Thoracic aorta (tissue), 2 donors: ENCODE data around the gene RASA3. TPM values are rescaled to one million over a fixed set of nuclear protein-coding genes. Genes with fewer than 3 reads are reported as not detected.
"Not testable (repeated sequence)": the region's sequence is repeated elsewhere in the genome, so short reads cannot be mapped to it uniquely, and the experiment has no call there.

ENCODE experiments used
- ATAC-seq: fragments of 150-250 bp; one replicate; pipeline ENCODE4 v1.8.0; 2017; ENCODE audit warnings: low read depth; ENCODE audit not compliant: insufficient number of reproducible peaks, low FRiP score
- DNase-seq: peaks from one replicate; pipeline ENCODE4 v3.0.0-alpha.2; 2020; ENCODE audit warnings: low spot score
- H3K27ac ChIP-seq, 2 donors: fragments of 200-600 bp; sonication (generic); 1 replicate in 1 of 2; 2 replicates in 1 of 2; pipeline ENCODE4 v1.5.1; 2016; ENCODE audit warnings: mild to moderate bottlenecking in 2 of 2, moderate library complexity in 2 of 2
- H3K27me3 ChIP-seq: fragments of 200-600 bp; sonication (generic); replicated peaks from 2 replicates; pipeline ENCODE4 v1.6.0; 2016; ENCODE audit warnings: mild to moderate bottlenecking; ENCODE audit not compliant: insufficient read depth
- H3K36me3 ChIP-seq: fragments of 200-600 bp; sonication (generic); one replicate; pipeline ENCODE4 v1.5.1; 2016
- H3K4me1 ChIP-seq, 2 donors: fragments of 200-600 bp; sonication (generic); 1 replicate in 1 of 2; 2 replicates in 1 of 2; pipeline versions ENCODE4 v1.5.1 to v1.6.0; 2016; ENCODE audit warnings: low read depth in 2 of 2, mild to moderate bottlenecking in 1 of 2; ENCODE audit not compliant: control insufficient read depth in 1 of 2
- H3K4me3 ChIP-seq: fragments of 200-600 bp; sonication (generic); 2 replicates; pipeline ENCODE4 v1.5.1; 2016; ENCODE audit warnings: mild to moderate bottlenecking
- H3K9me3 ChIP-seq: fragments of 200-600 bp; sonication (generic); 2 replicates; pipeline ENCODE4 v1.5.1; 2016
- total RNA-seq, 2 donors: library from RNA; depleted of rRNA; stranded (reverse); fragments of >200 nt; gene quantifications; one replicate each; pipeline versions ENCODE4 v1.1.0 to v1.2.3, GENCODE V29; 2016
- TF ChIP-seq, protein P1 (sequence below): fragments of 200-600 bp; sonication (generic); IDR thresholded peaks from one replicate; pipeline ENCODE4 v1.5.1; 2019; ENCODE audit warnings: antibody characterized with exemption

RASA3 gene
- total RNA-seq, 2 donors from 2014 or later = 38.9 to 48.6 TPM

DNA sequence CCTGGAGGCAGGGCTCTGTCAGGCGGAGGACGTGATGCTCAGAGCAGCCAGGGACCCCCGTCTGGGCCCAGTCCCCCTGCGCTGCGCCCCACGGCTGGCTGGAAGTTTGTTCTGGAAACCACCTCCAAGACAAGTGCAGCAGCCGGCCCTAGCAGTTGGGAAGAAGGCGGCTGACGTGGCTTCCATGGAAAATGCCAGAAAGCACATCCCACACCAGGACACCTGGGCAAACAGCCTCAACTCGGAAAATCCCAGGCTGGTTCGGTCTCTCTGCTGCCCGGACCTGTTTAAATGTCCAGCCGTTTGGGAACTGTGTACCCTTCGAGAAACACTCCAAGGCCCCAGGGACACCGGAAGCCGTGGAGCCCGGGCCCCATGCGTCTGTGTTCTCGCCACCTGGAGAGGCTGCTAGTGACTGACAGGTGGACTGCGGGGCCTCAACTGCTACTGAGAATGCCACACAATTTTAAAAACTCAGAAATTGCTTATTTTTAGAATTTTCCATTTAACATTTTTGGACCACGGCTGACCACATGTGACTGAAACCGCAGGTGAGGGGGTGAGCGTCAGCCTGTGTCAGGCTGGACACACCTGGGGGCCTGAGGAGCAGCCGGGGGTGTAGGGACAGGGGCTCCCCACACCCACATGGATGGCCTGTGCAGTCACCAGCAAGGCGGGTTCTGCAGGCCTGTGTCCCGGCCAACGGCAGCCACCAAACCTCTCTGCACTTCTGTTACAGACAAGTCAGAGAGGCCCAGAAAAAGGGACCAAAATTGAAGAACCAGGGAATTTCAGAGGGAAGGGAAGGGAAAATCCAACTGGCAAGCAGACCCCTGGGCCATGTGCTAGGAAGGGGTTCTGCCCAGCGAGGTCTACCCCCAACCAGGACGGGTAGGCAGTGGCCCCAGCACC, 31.7 kb downstream of the RASA3 start:
- TF ChIP-seq, protein P1, sequence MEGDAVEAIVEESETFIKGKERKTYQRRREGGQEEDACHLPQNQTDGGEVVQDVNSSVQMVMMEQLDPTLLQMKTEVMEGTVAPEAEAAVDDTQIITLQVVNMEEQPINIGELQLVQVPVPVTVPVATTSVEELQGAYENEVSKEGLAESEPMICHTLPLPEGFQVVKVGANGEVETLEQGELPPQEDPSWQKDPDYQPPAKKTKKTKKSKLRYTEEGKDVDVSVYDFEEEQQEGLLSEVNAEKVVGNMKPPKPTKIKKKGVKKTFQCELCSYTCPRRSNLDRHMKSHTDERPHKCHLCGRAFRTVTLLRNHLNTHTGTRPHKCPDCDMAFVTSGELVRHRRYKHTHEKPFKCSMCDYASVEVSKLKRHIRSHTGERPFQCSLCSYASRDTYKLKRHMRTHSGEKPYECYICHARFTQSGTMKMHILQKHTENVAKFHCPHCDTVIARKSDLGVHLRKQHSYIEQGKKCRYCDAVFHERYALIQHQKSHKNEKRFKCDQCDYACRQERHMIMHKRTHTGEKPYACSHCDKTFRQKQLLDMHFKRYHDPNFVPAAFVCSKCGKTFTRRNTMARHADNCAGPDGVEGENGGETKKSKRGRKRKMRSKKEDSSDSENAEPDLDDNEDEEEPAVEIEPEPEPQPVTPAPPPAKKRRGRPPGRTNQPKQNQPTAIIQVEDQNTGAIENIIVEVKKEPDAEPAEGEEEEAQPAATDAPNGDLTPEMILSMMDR = no peak
- Histone ChIP-seq H3K27ac (peak overlapping the region; percentile 67 to 84), H3K9me3 (no peaks in the 10 kb centered on the region), H3K36me3 (no peaks in the 10 kb centered on the region), H3K4me3 (peak overlapping the region; percentile 30), H3K27me3 (no peaks in the 10 kb centered on the region), H3K4me1 (peaks cover 12 to 23% of the 10 kb centered on the region in 2 donors)
- ATAC-seq (no peak), DNase-seq (no peak)

DNA sequence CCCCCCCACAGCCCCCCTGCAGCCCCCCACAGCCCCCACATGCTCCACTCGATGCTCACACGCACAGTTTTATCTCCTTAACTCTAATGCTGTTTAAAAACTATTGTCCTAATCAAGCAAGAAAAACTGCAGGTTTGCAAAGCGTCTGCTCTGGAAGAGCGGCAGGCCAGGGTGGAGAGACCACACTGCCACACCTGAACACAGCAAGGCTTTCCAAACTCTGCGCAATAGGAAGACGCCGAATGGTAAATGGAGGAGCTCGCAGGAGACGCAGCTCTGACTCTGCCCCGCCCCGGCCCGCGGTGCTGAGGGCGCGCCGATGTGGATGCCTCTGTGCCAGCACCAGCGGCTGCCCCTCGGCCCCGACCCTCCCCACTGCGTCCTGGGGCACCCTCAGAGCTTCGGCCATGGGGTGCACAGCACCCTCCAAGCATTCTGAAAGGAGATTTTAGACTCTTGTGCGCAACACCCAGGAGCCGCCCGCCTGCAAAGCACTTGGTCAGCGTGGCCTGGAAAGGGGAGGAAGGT, 32.4 kb downstream of the RASA3 start:
- no peaks in the 10 kb centered on the region for H3K9me3 ChIP-seq
- H3K27me3 ChIP-seq = no peaks in the 10 kb centered on the region
- TF ChIP-seq, protein P1 = no peak
- no peaks in the 10 kb centered on the region for H3K36me3 ChIP-seq
- ATAC-seq (no peak), DNase-seq (no peak)
- H3K4me3 ChIP-seq = no peak overlapping the region
- H3K4me1 ChIP-seq = peaks cover 12 to 23% of the 10 kb centered on the region in 2 donors
- H3K27ac ChIP-seq = peak overlapping the region; percentile 67 to 84

DNA sequence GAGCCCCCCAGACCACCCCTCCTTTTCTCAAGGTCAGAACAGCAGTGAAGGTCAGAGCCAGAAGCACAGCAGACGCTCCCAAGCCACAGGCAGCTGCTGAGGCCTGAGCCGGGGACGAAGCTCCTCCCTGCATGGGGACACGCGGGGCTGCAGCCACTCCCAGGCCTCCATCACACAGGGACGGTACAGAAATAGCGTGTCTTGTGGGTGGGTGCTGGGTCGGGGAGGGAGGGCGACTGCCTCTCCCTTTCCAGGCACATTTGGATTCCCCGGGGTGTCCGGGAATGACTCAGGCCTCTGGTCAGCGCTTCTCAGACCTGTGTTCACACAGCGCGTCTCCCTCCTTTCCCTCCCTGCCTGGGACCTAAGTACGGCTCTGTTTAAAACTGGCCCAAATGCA, 33.2 kb downstream of the RASA3 start:
- Histone ChIP-seq H3K9me3 (no peaks in the 10 kb centered on the region), H3K27ac (peak overlapping the region in 1 of 2 donors; percentile 66), H3K27me3 (no peaks in the 10 kb centered on the region), H3K4me3 (peak overlapping the region; percentile 10), H3K36me3 (no peaks in the 10 kb centered on the region), H3K4me1 (peaks cover 12 to 23% of the 10 kb centered on the region in 2 donors)
- DNase-seq = peak; percentile 80
- peak; percentile 90 for ATAC-seq
- TF ChIP-seq, protein P1 = no peak

DNA sequence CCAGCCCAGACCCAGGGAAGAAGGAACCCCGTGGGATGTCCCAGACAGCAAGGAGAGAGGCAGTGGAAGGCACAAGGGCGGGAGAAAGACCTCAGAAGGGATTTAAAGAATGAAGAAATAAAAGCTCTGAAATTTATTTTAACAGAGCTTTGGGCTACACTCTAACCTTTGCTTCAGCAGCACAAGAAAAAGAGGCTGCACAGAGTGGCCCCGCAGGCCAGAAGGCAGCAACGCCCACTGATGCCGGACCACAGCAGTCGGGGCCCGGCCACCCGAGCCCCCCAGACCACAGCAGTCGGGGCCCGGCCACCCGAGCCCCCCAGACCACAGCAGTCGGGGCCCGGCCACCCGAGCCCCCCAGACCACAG, 33.8 kb downstream of the RASA3 start:
- DNase-seq, ATAC-seq, H3K36me3 ChIP-seq, H3K27me3 ChIP-seq, H3K9me3 ChIP-seq: not testable (repeated sequence)
- peaks cover 12 to 23% of the 10 kb centered on the region in 2 donors for H3K4me1 ChIP-seq
- peak overlapping the region in 1 of 2 donors; percentile 66 for H3K27ac ChIP-seq
- peak overlapping the region; percentile 10 for H3K4me3 ChIP-seq

DNA sequence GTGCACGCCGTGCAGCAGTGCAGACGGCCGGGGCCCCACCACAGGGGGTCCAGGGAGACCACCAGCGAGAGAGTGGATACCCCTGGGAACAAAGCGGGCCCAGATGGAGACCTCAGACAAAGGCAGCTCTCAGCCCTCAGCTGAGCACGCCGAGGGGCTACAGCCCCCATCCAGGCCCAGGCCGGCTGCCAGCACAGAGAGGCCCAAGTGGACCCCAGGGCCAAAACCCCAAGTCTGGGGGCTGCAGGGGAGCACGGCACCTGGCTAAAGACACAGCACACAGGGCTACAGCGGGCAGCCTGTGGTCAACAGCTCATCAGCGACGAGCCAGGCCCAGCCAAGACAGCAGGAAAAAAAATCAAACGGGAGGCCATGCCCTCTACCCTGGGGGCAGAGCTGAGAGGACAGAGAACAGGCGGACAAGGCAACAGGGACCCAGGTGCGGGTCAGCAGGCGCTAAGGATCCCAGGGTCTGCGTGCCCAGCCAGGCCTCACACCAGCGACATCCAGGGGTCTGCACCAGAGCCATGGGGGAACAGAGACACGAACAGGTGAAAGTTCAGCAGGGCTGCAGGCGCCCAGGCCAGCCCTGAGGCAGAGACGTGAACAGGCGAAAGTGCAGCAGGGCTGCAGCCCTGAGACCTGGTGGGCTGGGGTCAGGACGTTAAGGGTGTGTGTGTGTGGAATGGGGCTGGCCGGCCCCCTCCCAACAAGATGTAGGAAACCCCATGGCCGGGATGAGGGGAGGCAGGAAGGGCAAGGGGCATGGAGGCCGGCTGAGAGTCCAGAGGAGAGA, 34.3 kb downstream of the RASA3 start:
- TF ChIP-seq, protein P1 = no peak
- Histone ChIP-seq H3K4me1 (peaks cover 12 to 23% of the 10 kb centered on the region in 2 donors), H3K9me3 (peaks cover 3% of the 10 kb centered on the region), H3K27me3 (no peaks in the 10 kb centered on the region), H3K36me3 (no peaks in the 10 kb centered on the region), H3K4me3 (no peak overlapping the region), H3K27ac (peak overlapping the region in 1 of 2 donors; percentile 66)
- DNase-seq = no peak
- ATAC-seq = no peak
